HepG2 (cell line): ENCODE results near the gene TLE2. TPM values are rescaled to one million over a fixed set of nuclear protein-coding genes. Genes with fewer than 3 reads are reported as not detected.

ENCODE experiments used
- ATAC-seq: fragments of 200-7000 bp; cut with Tn5 transposase; 3 replicates; pipeline ENCODE4 v1.9.1; 2020; ENCODE audit warnings: mild to moderate bottlenecking, moderate library complexity
- BruUV-seq: library from RNA; stranded (reverse); fragments of 400-500 nt; replicated peaks from 2 replicates; lab custom pipeline; 2021; lab: Mats Ljungman, UMichigan
- CTCF ChIA-PET: fragments of 300-600 bp; formaldehyde crosslinking; extraction: SDS; loops from one replicate; lab custom pipeline; 2021; ENCODE audit warnings: low total read pairs, inconsistent platforms, low intra/inter-chr PET ratio; lab: Yijun Ruan, JAX
- POLR2A ChIA-PET: fragments of 350-600 bp; sonication (Branson Sonifier 250); formaldehyde crosslinking; loops from one replicate; lab custom pipeline; 2020; ENCODE audit warnings: antibody characterized with exemption, inconsistent platforms; lab: Yijun Ruan, JAX
- DNase-seq: peaks from one replicate; pipeline ENCODE4 v3.0.0-alpha.2; 2015; ENCODE audit warnings: low spot score
- FAIRE-seq: peaks from 3 replicates; lab custom pipeline; 2011; peaks lifted over from hg19 to GRCh38; lab: Jason Lieb, UNC
- H2AFZ ChIP-seq: one replicate; pipeline ENCODE4 v1.6.1; 2011; ENCODE audit warnings: low read length, inconsistent platforms
- H3K27ac ChIP-seq: fragments of 300-600 bp; 3 replicates; pipeline ENCODE4 v1.8.0; 2011; ENCODE audit warnings: mixed run types, mild to moderate bottlenecking, mixed read lengths, low read length, inconsistent platforms; ENCODE audit not compliant: insufficient read depth; ENCODE audit errors: extremely low read length
- H3K27me3 ChIP-seq, 2 experiments: fragments of 200-600 bp in 1 of 2; 2 replicates in 1 of 2; 3 replicates in 1 of 2; pipeline versions ENCODE4 v1.6.0 to v1.8.0; 2011; ENCODE audit warnings: low read length in 2 of 2, mild to moderate bottlenecking in 2 of 2, moderate library complexity in 2 of 2, inconsistent platforms in 1 of 2; ENCODE audit not compliant: insufficient read depth in 2 of 2, control insufficient read depth in 1 of 2
- H3K36me3 ChIP-seq, 2 experiments: fragments of 200-600 bp in 1 of 2; replicated peaks in 1 of 2; 2 replicates in 1 of 2; 3 replicates in 1 of 2; pipeline versions ENCODE4 v1.5.1 to v1.8.0; 2011; ENCODE audit warnings: low read length in 2 of 2, inconsistent platforms in 1 of 2; ENCODE audit not compliant: insufficient read depth in 2 of 2, control insufficient read depth in 1 of 2
- H3K4me1 ChIP-seq: 2 replicates; pipeline ENCODE4 v1.5.1; 2012; ENCODE audit warnings: low read length, inconsistent platforms; ENCODE audit not compliant: insufficient read depth
- H3K4me2 ChIP-seq: 2 replicates; pipeline ENCODE4 v1.6.0; 2011; ENCODE audit warnings: low read depth, low read length, inconsistent platforms
- H3K4me3 ChIP-seq, 3 experiments: fragments of 200-600 bp in 1 of 3; sonication (generic), shearing (Covaris generic) in 1 of 3; replicated peaks in 1 of 3; 2 replicates each; pipeline ENCODE4 v1.5.1; 2011 to 2016; ENCODE audit warnings: low read length in 3 of 3, inconsistent platforms in 2 of 3, low read depth in 2 of 3, mild to moderate bottlenecking in 2 of 3, control low read depth in 1 of 3, mixed read lengths in 1 of 3; ENCODE audit not compliant: insufficient read depth in 1 of 3
- H3K79me2 ChIP-seq: one replicate; pipeline ENCODE4 v1.6.1; 2011; ENCODE audit warnings: low read length, inconsistent platforms; ENCODE audit not compliant: insufficient read depth
- H3K9ac ChIP-seq: 2 replicates; pipeline ENCODE4 v1.6.0; 2011; ENCODE audit warnings: mild to moderate bottlenecking, low read depth, low read length, inconsistent platforms; ENCODE audit not compliant: insufficient read depth
- H3K9me3 ChIP-seq: 2 replicates; pipeline ENCODE4 v1.5.1; 2012; ENCODE audit warnings: mild to moderate bottlenecking, low read length
- H4K20me1 ChIP-seq: 2 replicates; pipeline ENCODE4 v1.6.0; 2011; ENCODE audit warnings: inconsistent platforms, mild to moderate bottlenecking, low read length, moderate library complexity; ENCODE audit not compliant: insufficient read depth
- ERF ChIP-seq: IDR thresholded peaks from 2 replicates; pipeline ENCODE4 v1.6.1; 2018; ENCODE audit warnings: missing biosample characterization, missing genetic modification reagents
- KMT2B ChIP-seq: IDR thresholded peaks from 2 replicates; pipeline ENCODE4 v1.6.1; 2016; ENCODE audit warnings: missing genetic modification reagents, missing compliant biosample characterization
- TRIM24 ChIP-seq: sonication (generic); formaldehyde crosslinking; IDR thresholded peaks from 2 replicates; pipeline ENCODE4 v1.8.0; 2022; ENCODE audit warnings: mild to moderate bottlenecking, missing genetic modification reagents
- WIZ ChIP-seq: sonication (generic); formaldehyde crosslinking; IDR thresholded peaks from 2 replicates; pipeline ENCODE4 v1.5.1; 2020; ENCODE audit warnings: mild to moderate bottlenecking, missing genetic modification reagents
- ZFP36L2 ChIP-seq: sonication (generic); formaldehyde crosslinking; IDR thresholded peaks from 2 replicates; pipeline ENCODE4 v1.4.0; 2020; ENCODE audit warnings: missing genetic modification reagents
- ZHX1 ChIP-seq: sonication (generic); formaldehyde crosslinking; IDR thresholded peaks from 2 replicates; pipeline ENCODE4 v1.8.1; 2022; ENCODE audit warnings: low read depth, mild to moderate bottlenecking, missing genetic modification reagents
- ZNF549 ChIP-seq: sonication (generic); formaldehyde crosslinking; IDR thresholded peaks from 2 replicates; pipeline ENCODE4 v1.5.0; 2020; ENCODE audit warnings: missing genetic modification reagents
- ZNF740 ChIP-seq: sonication (generic); formaldehyde crosslinking; IDR thresholded peaks from 2 replicates; pipeline ENCODE4 v1.4.0; 2020; ENCODE audit warnings: missing genetic modification reagents
- ZNF75D ChIP-seq: sonication (generic); formaldehyde crosslinking; IDR thresholded peaks from 2 replicates; pipeline ENCODE4 v1.8.1; 2023; ENCODE audit warnings: missing genetic modification reagents, mild to moderate bottlenecking, borderline replicate concordance
- ZNF83 ChIP-seq: sonication (generic); formaldehyde crosslinking; IDR thresholded peaks from 2 replicates; pipeline ENCODE4 v1.4.0; 2020; ENCODE audit warnings: missing genetic modification reagents, mild to moderate bottlenecking, borderline replicate concordance
- WGBS: methylation state at CpG from one replicate; pipeline ENCODE4 v1.1.6; 2017; ENCODE audit warnings: low lambda C conversion rate; 5-methylcytosine and 5-hydroxymethylcytosine counted together
- in situ Hi-C: cut with HindIII; loops from 2 replicates; pipeline ENCODE4 v1.10.0; 2017; ENCODE audit warnings: low pct_unique_long_range_greater_than_20kb; ENCODE audit not compliant: extremely low pct_ligation_motif_present
- intact Hi-C: fragments of 100-400 bp; cut with micrococcal nuclease; formaldehyde crosslinking; loops from one replicate; pipeline ENCODE4 v1.10.0; 2022; ENCODE audit not compliant: unreplicated experiment
- polyA plus RNA-seq, 8 experiments: library from polyadenylated mRNA; depleted of rRNA in 3 of 8; stranded (reverse) in 7 of 8; unstranded in 1 of 8; fragments of >200 nt; fragmentation: Illumina TruSeq in 4 of 8; extraction: Trizol in 4 of 8; gene quantifications; 2 replicates each; pipeline versions ENCODE4 v1.2.1 to v1.2.3, GENCODE V29; 2011 to 2016; ENCODE audit warnings: low read depth in 4 of 8, missing spikeins in 1 of 8, mixed read lengths in 1 of 8; ENCODE audit not compliant: insufficient read depth in 1 of 8
- total RNA-seq, 5 experiments: library from RNA; depleted of rRNA; stranded (reverse); fragments of >200 nt; fragmentation: Illumina TruSeq; extraction: Trizol; gene quantifications; 2 replicates each; pipeline ENCODE4 v1.2.3, GENCODE V29; 2016; ENCODE audit warnings: low read depth in 1 of 5
- TF ChIP-seq, protein P1 (sequence below): IDR thresholded peaks from 2 replicates; pipeline ENCODE4 v1.6.1; 2016; ENCODE audit warnings: low read depth
- TF ChIP-seq, protein P2 (sequence below): sonication (generic); formaldehyde crosslinking; IDR thresholded peaks from 2 replicates; pipeline ENCODE4 v1.5.0; 2020; ENCODE audit warnings: missing genetic modification reagents, mild to moderate bottlenecking, borderline replicate concordance

TLE2 gene
- total and polyA plus RNA-seq, 2 of the 13 experiments (the other 11 are each of a cell fraction or from before 2014, with no cell fraction given), result 0.07 to 0.81 TPM

DNA sequence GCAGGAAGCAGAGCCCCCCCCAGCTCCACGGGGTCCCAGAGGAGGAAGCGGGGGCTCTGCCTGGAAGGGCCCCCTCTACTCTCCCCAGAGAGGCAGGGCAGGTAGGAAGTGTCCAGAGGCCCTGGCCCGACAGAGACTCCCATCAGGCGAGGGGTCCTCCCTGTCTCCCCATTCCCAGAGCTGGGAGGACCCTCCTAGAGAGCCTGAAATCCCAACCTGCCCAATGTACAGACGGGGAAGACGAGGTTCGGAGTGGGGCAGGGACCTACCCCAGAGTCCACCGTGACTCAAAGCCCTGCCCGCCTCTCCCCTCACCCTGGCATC lies 1.1 kb downstream of the TLE2 start:
- in situ Hi-C loops, result no loop called here
- ChIA-PET POLR2A (no interaction called here), CTCF (no interaction called here)
- BruUV-seq, result no TSS peak
- WGBS, result 43% methylated on average over 7 of the region's 9 CpGs
- no peak for DNase-seq
- Histone ChIP-seq H3K27me3 (peaks cover 7 to 74% of the 10 kb centered on the region in 2 experiments; a peak in 4 of 5 replicates), H3K4me2 (no peak overlapping the region), H3K9me3 (no peaks in the 10 kb centered on the region), H3K27ac (no peak overlapping the region), H3K36me3 (no peaks in the 10 kb centered on the region), H2AFZ (no peak overlapping the region), H3K4me3 (no peak overlapping the region), H3K79me2 (no peaks in the 10 kb centered on the region), H3K9ac (no peak overlapping the region), H4K20me1 (no peaks in the 10 kb centered on the region), H3K4me1 (peaks cover 52% of the 10 kb centered on the region)
- ATAC-seq, result no peak
- intact Hi-C loops, result no loop called here
- no peak for FAIRE-seq
- no peak for TF ChIP-seq ZNF75D
- TF ChIP-seq ZFP36L2 (CRISPR knock-in tag), result no peak
- no peak for TF ChIP-seq TRIM24
- no peak for TF ChIP-seq ERF (CRISPR knock-in tag)
- TF ChIP-seq ZHX1 (CRISPR knock-in tag), result no peak
- TF ChIP-seq WIZ (CRISPR knock-in tag), result no peak
- TF ChIP-seq KMT2B, result no peak

DNA sequence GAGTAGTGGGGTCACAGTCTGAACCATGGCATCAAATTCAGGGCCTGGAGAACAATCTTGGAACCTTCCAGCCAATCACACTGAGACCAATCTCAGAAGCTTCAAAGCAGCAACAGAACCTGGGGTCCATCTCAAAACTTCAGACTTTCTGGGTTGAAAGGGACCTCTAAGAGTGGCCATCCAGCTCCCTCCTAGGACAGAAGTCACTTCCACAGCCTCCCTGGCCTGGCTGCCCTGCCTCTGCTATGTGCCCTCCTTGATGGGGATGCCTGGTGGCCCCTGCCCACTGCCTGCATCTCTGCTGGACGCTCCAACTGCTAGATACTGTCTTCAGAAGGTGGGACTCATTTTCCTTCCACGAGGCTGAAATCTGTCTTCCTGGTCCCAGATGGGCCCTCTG lies 1.8 kb downstream of the TLE2 start:
- intact Hi-C loops, result no loop called here
- no peak for FAIRE-seq
- TF ChIP-seq, protein P1, sequence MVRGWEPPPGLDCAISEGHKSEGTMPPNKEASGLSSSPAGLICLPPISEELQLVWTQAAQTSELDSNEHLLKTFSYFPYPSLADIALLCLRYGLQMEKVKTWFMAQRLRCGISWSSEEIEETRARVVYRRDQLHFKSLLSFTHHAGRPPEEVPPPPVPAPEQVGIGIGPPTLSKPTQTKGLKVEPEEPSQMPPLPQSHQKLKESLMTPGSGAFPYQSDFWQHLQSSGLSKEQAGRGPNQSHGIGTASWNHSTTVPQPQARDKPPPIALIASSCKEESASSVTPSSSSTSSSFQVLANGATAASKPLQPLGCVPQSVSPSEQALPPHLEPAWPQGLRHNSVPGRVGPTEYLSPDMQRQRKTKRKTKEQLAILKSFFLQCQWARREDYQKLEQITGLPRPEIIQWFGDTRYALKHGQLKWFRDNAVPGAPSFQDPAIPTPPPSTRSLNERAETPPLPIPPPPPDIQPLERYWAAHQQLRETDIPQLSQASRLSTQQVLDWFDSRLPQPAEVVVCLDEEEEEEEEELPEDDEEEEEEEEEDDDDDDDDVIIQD, result no peak
- no peak for TF ChIP-seq ZNF83 (CRISPR knock-in tag)
- TF ChIP-seq, protein P2, sequence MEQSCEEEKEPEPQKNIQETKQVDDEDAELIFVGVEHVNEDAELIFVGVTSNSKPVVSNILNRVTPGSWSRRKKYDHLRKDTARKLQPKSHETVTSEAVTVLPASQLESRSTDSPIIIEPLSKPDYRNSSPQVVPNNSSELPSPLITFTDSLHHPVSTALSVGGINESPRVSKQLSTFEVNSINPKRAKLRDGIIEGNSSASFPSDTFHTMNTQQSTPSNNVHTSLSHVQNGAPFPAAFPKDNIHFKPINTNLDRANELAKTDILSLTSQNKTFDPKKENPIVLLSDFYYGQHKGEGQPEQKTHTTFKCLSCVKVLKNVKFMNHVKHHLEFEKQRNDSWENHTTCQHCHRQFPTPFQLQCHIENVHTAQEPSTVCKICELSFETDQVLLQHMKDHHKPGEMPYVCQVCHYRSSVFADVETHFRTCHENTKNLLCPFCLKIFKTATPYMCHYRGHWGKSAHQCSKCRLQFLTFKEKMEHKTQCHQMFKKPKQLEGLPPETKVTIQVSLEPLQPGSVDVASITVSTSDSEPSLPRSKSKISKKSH (CRISPR knock-in tag), result no peak
- TF ChIP-seq ZNF549, result no peak
- TF ChIP-seq ZNF740 (CRISPR knock-in tag), result no peak

More for the DNA sequence above, 1.8 kb downstream of the TLE2 start:
- ChIA-PET CTCF (no interaction called here), POLR2A (no interaction called here)
- Histone ChIP-seq H3K9ac (no peak overlapping the region), H3K27ac (no peak overlapping the region), H2AFZ (no peak overlapping the region), H3K4me3 (no peak overlapping the region), H3K4me1 (peaks cover 51% of the 10 kb centered on the region), H4K20me1 (no peaks in the 10 kb centered on the region), H3K4me2 (no peak overlapping the region), H3K79me2 (no peaks in the 10 kb centered on the region), H3K27me3 (peaks cover 5 to 68% of the 10 kb centered on the region in 2 experiments; a peak in 4 of 5 replicates), H3K9me3 (no peaks in the 10 kb centered on the region), H3K36me3 (no peaks in the 10 kb centered on the region)
- in situ Hi-C loops, result no loop called here
- 40% methylated on average over 1 of the region's 2 CpGs for WGBS
- no TSS peak for BruUV-seq
- DNase-seq, result no peak
- no peak for ATAC-seq
